WTC11 (cell line): ENCODE results near the gene DNM3. TPM values are rescaled to one million over a fixed set of nuclear protein-coding genes. Genes with fewer than 3 reads are reported as not detected.

Experiments
- ATAC-seq: fragments of 200-7000 bp; cut with Tn5 transposase; 2 replicates; pipeline ENCODE4 v1.10.0; 2021; ENCODE audit warnings: mild to moderate bottlenecking, moderate library complexity
- CTCF ChIA-PET: fragments of 300-600 bp; sonication (Branson Sonifier 250); formaldehyde crosslinking; loops from one replicate; lab custom pipeline; 2021; ENCODE audit warnings: antibody characterized with exemption; lab: Charles Lee
- POLR2A ChIA-PET: fragments of 350-600 bp; sonication (Branson Sonifier 250); formaldehyde crosslinking; loops from one replicate; lab custom pipeline; 2021; ENCODE audit warnings: antibody characterized with exemption; lab: Charles Lee
- DNase-seq: peaks from one replicate; pipeline ENCODE4 v3.0.0; 2021; ENCODE audit warnings: low spot score
- H3K27ac Mint-ChIP-seq: 2 replicates; pipeline ENCODE4 v1.8.0; 2021; ENCODE audit warnings: mixed read lengths
- H3K27me3 Mint-ChIP-seq: 2 replicates; pipeline ENCODE4 v1.8.0; 2021; ENCODE audit warnings: low read depth, mild to moderate bottlenecking, moderate library complexity, mixed read lengths
- H3K36me3 Mint-ChIP-seq: 2 replicates; pipeline ENCODE4 v1.8.0; 2021; ENCODE audit warnings: mixed read lengths
- H3K4me1 Mint-ChIP-seq: 2 replicates; pipeline ENCODE4 v1.8.0; 2022; ENCODE audit warnings: mixed read lengths
- H3K4me3 Mint-ChIP-seq: 2 replicates; pipeline ENCODE4 v1.8.0; 2021; ENCODE audit warnings: mild to moderate bottlenecking, moderate library complexity, mixed read lengths
- H3K9me3 Mint-ChIP-seq: 2 replicates; pipeline ENCODE4 v1.8.0; 2021; ENCODE audit warnings: mixed read lengths
- AFF4 ChIP-seq: sonication (generic); formaldehyde crosslinking; IDR thresholded peaks from 2 replicates; pipeline ENCODE4 v1.8.1; 2023; ENCODE audit warnings: mild to moderate bottlenecking, missing genetic modification reagents, borderline replicate concordance
- CBFB ChIP-seq: sonication (generic); formaldehyde crosslinking; IDR thresholded peaks from 2 replicates; pipeline ENCODE4 v1.8.1; 2022; ENCODE audit warnings: mild to moderate bottlenecking, low read depth, missing genetic modification reagents
- CDX4 ChIP-seq: fragments of 250-450 bp; sonication (Bioruptor Pico); IDR thresholded peaks from 2 replicates; pipeline ENCODE4 v1.9.0; 2021; ENCODE audit warnings: moderate library complexity, mild to moderate bottlenecking, inconsistent platforms, borderline replicate concordance
- CREB1 ChIP-seq: sonication (generic); formaldehyde crosslinking; IDR thresholded peaks from 2 replicates; pipeline ENCODE4 v1.8.0; 2023; ENCODE audit warnings: mild to moderate bottlenecking, missing genetic modification reagents
- CTCF ChIP-seq: fragments of 200-600 bp; IDR thresholded peaks from 2 replicates; pipeline ENCODE4 v1.8.0; 2022; ENCODE audit warnings: antibody characterized with exemption
- FOXP4 ChIP-seq: sonication (generic); formaldehyde crosslinking; IDR thresholded peaks from 2 replicates; pipeline ENCODE4 v1.8.0; 2022; ENCODE audit warnings: mild to moderate bottlenecking, missing genetic modification reagents
- IRF1 ChIP-seq: sonication (generic); formaldehyde crosslinking; IDR thresholded peaks from 2 replicates; pipeline ENCODE4 v1.8.0; 2023; ENCODE audit warnings: missing genetic modification reagents
- IRF2 ChIP-seq: sonication (generic); formaldehyde crosslinking; IDR thresholded peaks from 2 replicates; pipeline ENCODE4 v1.8.0; 2022; ENCODE audit warnings: low read depth, missing genetic modification reagents, borderline replicate concordance
- NR2C2 ChIP-seq: sonication (generic); formaldehyde crosslinking; IDR thresholded peaks from 2 replicates; pipeline ENCODE4 v1.8.0; 2022; ENCODE audit warnings: mild to moderate bottlenecking, missing genetic modification reagents
- OVOL2 ChIP-seq: fragments of 250-450 bp; sonication (Bioruptor Pico); IDR thresholded peaks from 2 replicates; pipeline ENCODE4 v1.9.0; 2021; ENCODE audit warnings: mild to moderate bottlenecking, borderline replicate concordance
- PREB ChIP-seq: sonication (generic); formaldehyde crosslinking; IDR thresholded peaks from 2 replicates; pipeline ENCODE4 v1.8.1; 2022; ENCODE audit warnings: mild to moderate bottlenecking, missing genetic modification reagents, moderate library complexity, borderline replicate concordance
- RELA ChIP-seq: sonication (generic); formaldehyde crosslinking; IDR thresholded peaks from 2 replicates; pipeline ENCODE4 v1.8.1; 2022; ENCODE audit warnings: missing genetic modification reagents, mild to moderate bottlenecking, borderline replicate concordance
- SMAD4 ChIP-seq: sonication (generic); formaldehyde crosslinking; IDR thresholded peaks from 2 replicates; pipeline ENCODE4 v1.8.0; 2022; ENCODE audit warnings: mild to moderate bottlenecking, missing genetic modification reagents
- SOX15 ChIP-seq: fragments of 250-450 bp; sonication (Bioruptor Pico); IDR thresholded peaks from 2 replicates; pipeline ENCODE4 v1.9.0; 2021; ENCODE audit warnings: mild to moderate bottlenecking
- STAT6 ChIP-seq: sonication (generic); formaldehyde crosslinking; conservative IDR thresholded peaks from 2 replicates; pipeline ENCODE4 v1.8.1; 2023; ENCODE audit warnings: mild to moderate bottlenecking, low read depth, missing genetic modification reagents, moderate library complexity
- USF2 ChIP-seq: sonication (generic); formaldehyde crosslinking; IDR thresholded peaks from 2 replicates; pipeline ENCODE4 v1.8.1; 2023; ENCODE audit warnings: mild to moderate bottlenecking, missing genetic modification reagents, moderate library complexity
- ZBTB21 ChIP-seq: sonication (generic); formaldehyde crosslinking; IDR thresholded peaks from 2 replicates; pipeline ENCODE4 v1.8.1; 2023; ENCODE audit warnings: mild to moderate bottlenecking, missing genetic modification reagents, borderline replicate concordance
- ZBTB43 ChIP-seq: sonication (generic); formaldehyde crosslinking; IDR thresholded peaks from 2 replicates; pipeline ENCODE4 v1.8.1; 2023; ENCODE audit warnings: mild to moderate bottlenecking, missing genetic modification reagents
- ZNF281 ChIP-seq: sonication (generic); formaldehyde crosslinking; IDR thresholded peaks from 2 replicates; pipeline ENCODE4 v1.8.0; 2023; ENCODE audit warnings: mild to moderate bottlenecking, missing genetic modification reagents
- total RNA-seq: library from RNA; stranded (reverse); gene quantifications from 3 replicates; pipeline ENCODE4 v1.2.3, GENCODE V29; 2021

The DNM3 gene
- total RNA-seq, 1 experiment from 2014 or later, result 1.9 TPM

- Mint-ChIP-seq H3K9me3 (no peaks in the 10 kb centered on the region), H3K27me3 (no peaks in the 10 kb centered on the region), H3K4me1 (peaks cover 15% of the 10 kb centered on the region), H3K27ac (no peak overlapping the region), H3K4me3 (no peak overlapping the region), H3K36me3 (no peaks in the 10 kb centered on the region)
- ATAC-seq (no peak), DNase-seq (no peak)
- POLR2A ChIA-PET, result no interaction called here
- CTCF ChIA-PET, result no interaction called here
- no peak for TF ChIP-seq CTCF
- TF ChIP-seq IRF2, result no peak
- no peak for TF ChIP-seq STAT6
- TF ChIP-seq CBFB, result no peak
- TF ChIP-seq ZBTB21, result no peak
- TF ChIP-seq ZNF281 (CRISPR knock-in tag), result no peak
- no peak for TF ChIP-seq PREB (CRISPR knock-in tag)
- no peak for TF ChIP-seq SMAD4
- TF ChIP-seq CDX4 (CRISPR knock-in tag), result no peak
- no peak for TF ChIP-seq IRF1
- TF ChIP-seq SOX15, result no peak
- TF ChIP-seq OVOL2 (CRISPR knock-in tag), result no peak
- TF ChIP-seq AFF4 (CRISPR knock-in tag), result no peak
- TF ChIP-seq ZBTB43 (CRISPR knock-in tag), result no peak
- TF ChIP-seq CREB1 (CRISPR knock-in tag), result no peak
- no peak for TF ChIP-seq FOXP4
- no peak for TF ChIP-seq RELA (CRISPR knock-in tag)
- TF ChIP-seq NR2C2 (CRISPR knock-in tag), result no peak
- no peak for TF ChIP-seq USF2 (CRISPR knock-in tag)
Observed at GRCh38 chr1:172376431-172376830, 535.1 kb downstream of the DNM3 start.
